ENCODE measurements around the gene RTN4RL1.

Gene RTN4RL1

DNA sequence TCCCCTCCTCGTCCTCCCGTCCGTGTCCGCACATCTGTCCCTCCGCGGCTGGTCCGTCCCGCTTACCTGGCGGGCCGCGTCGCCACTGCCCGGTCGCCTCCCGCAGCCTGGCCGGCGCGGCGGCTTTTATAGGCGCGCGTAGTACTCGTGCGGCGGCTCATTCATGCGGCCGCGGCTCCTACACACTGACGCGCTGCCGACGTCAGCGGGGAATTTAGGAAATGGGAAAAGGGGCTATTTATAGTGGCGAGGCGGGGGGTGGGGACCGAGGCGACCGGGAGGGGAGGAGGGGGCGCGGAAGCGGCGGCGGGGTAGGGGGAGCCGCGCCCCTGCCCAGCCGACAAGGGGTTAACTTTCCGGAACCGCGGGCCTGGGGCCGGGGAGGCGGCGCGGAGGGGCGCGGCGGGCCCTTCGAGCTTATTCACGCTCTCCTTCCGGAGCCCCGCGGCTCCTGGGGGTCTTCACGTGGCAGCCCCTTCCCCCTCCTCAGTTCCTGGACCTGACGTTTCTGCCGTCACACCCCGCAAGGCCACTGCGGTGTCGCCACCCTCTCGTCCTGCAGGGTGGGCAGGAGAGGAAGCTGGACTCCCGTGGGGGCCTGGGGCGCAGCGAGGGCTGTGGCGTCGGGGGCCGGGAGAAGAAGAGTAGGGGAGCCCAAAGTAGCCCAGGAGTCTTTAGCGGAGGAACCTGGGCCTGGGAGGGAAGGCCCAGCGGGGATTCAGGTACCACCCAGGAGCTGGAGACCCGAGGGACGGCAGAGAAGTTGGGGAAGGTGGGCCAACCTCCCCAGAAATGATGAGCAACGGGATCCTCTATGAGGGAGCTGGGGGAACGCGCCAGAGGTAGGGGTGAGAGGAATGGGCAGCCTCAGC is 26.2 kb upstream of the RTN4RL1 start:
- ChIA-PET CTCF (interaction anchor here (0.8 to 1.9 kb wide), 11 partner anchors 25 to 365 kb away, joined by 3 to 20 read pairs (median 4); no protein-coding TSS in a partner anchor), POLR2A (interaction anchor here (0.9 kb wide), 1 partner anchor 38 kb away, joined by 3 read pairs; no protein-coding TSS in a partner anchor)
- DNase-seq (ENCODE audit: low read depth, low spot score): no peak
- peak overlapping the region; percentile 12; the same call in 1 of the 2 replicates for H3K4me3 ChIP-seq (ENCODE audit: low read depth, low read length)
- TF ChIP-seq, protein P1, sequence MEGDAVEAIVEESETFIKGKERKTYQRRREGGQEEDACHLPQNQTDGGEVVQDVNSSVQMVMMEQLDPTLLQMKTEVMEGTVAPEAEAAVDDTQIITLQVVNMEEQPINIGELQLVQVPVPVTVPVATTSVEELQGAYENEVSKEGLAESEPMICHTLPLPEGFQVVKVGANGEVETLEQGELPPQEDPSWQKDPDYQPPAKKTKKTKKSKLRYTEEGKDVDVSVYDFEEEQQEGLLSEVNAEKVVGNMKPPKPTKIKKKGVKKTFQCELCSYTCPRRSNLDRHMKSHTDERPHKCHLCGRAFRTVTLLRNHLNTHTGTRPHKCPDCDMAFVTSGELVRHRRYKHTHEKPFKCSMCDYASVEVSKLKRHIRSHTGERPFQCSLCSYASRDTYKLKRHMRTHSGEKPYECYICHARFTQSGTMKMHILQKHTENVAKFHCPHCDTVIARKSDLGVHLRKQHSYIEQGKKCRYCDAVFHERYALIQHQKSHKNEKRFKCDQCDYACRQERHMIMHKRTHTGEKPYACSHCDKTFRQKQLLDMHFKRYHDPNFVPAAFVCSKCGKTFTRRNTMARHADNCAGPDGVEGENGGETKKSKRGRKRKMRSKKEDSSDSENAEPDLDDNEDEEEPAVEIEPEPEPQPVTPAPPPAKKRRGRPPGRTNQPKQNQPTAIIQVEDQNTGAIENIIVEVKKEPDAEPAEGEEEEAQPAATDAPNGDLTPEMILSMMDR (IDR thresholded peaks at IDR 0.05; ENCODE audit: insufficient read depth, low read length, missing control alignments): no peak

DNA sequence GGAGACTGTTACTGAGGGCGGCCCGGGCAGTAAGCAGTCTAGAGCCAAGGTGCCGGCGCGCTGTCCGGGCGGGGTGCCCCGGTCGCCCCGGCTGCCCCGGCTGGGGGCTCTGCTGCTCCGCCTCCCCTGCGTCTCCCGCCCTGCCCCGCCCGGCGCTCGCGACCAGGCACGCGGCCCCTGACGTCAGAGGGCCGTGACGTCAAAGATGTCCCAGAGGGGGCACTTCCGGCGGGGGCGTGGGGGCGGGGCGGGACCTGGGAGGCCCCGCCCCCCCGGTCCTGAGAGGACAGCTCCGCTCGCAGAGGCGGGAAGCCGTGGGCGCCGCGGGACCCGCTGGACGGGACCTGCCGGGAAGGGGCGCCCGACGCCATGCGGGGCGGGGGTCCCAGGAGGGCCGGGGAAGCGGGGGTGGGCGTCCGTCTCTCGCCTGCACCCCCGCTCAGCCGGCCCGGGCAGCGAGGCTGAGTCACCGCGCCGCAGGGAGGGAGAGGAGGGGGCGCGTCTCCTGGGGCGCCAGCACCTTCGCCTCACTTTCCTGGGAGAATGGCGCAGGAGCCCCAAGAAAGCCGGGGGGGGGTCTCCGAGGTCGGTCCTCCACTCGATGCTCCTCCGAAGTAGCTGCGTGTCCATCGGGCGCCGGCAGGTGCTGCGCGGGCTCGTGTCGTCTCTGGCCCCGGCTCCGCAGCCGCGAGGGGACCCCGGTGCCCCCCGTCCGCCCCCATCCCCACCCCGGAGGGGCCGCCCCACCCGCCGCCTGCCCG is 25.3 kb upstream of the RTN4RL1 start:
- ChIA-PET CTCF (interaction anchor here (0.8 to 1.9 kb wide), 7 partner anchors 24 to 245 kb away, joined by 3 to 20 read pairs (median 4); no protein-coding TSS in a partner anchor), POLR2A (no interaction called here)
- DNase-seq (ENCODE audit: low read depth, low spot score): no peak
- TF ChIP-seq, protein P1 (IDR thresholded peaks at IDR 0.05; ENCODE audit: insufficient read depth, low read length, missing control alignments): no peak
- H3K4me3 ChIP-seq (ENCODE audit: low read depth, low read length): peak overlapping the region; percentile 56

DNA sequence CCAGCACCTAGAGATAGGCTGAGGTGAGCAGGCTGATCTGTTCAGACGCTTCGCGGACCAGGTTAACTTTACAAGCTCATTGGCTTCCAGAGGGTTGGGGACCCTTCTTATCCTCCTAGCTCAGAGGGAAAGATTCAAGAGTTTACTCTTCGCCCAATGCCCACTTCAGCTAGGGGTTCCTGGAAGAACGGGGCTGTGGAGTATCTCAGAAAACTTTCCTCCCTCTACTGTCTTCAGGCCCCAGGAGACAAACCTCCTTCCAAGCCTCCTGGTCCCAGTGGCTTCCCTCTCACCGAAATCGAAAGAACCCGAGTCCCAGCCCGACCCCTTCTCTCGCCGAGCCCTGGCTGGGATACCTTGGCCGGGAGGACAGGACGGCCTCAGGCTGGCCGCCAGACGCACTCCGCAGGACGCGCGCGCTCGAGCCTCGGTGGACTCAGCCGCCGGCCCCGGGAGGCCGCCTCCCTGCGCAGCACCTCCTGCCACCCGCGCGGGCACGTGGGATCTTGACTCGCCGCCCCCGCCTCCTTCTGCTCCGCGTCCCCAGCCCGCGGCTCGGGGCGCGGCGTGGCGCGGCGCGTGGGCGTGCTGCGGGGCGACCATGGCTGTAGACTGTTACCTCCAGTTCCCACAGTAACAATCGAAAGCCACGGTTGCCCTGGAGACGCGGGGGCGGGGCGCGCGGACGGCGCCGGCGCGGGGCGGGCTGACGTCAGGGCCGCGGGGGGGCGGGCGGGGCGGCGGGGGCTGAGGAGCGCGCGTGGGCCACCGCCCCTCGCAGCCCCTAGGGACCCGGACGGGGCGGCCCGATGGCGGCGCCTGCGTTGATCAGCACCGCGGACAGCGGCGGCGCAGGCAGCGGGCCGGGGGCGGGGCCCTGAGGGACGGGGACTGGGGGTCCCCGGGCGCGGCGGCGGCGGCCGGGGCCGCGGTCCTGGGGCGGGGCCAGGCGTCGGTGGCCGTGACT is 24.5 kb upstream of the RTN4RL1 start:
- H3K4me3 ChIP-seq (ENCODE audit: low read depth, low read length): peak overlapping the region; percentile 71
- TF ChIP-seq, protein P1 (IDR thresholded peaks at IDR 0.05; ENCODE audit: insufficient read depth, low read length, missing control alignments): no peak
- DNase-seq (ENCODE audit: low read depth, low spot score): no peak
- POLR2A ChIA-PET: no interaction called here
- CTCF ChIA-PET: interaction anchor here (0.8 to 2.0 kb wide), 7 partner anchors 141 to 215 kb away, joined by 3 to 8 read pairs (median 4); no protein-coding TSS in a partner anchor

DNA sequence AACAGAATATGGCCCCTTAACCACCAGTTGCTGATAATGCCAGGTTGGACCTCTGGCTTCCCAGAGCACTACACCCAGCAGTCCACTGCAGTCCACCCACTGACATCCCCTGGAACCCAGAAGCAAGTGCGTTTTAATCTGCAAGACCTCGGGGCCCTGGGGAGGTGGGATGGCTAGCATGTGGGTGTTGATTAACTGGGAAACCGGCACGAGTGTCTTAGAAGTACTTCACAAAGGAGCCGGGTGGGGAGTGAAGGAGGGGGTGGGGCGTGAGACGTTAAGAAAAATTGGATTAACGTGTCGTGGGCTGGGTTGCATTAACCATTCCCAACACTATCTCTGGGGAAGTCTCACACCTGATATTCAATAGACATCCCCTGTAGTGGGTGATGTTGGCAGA is 23.7 kb upstream of the RTN4RL1 start:
- ChIA-PET POLR2A (no interaction called here), CTCF (interaction anchor here (1.2 to 2.0 kb wide), 6 partner anchors 140 to 216 kb away, joined by 3 to 8 read pairs (median 4); no protein-coding TSS in a partner anchor)
- peak overlapping the region; percentile 71 for H3K4me3 ChIP-seq (ENCODE audit: low read depth, low read length)
- TF ChIP-seq, protein P1 (IDR thresholded peaks at IDR 0.05; ENCODE audit: insufficient read depth, low read length, missing control alignments): no peak
- DNase-seq (ENCODE audit: low read depth, low spot score): no peak

DNA sequence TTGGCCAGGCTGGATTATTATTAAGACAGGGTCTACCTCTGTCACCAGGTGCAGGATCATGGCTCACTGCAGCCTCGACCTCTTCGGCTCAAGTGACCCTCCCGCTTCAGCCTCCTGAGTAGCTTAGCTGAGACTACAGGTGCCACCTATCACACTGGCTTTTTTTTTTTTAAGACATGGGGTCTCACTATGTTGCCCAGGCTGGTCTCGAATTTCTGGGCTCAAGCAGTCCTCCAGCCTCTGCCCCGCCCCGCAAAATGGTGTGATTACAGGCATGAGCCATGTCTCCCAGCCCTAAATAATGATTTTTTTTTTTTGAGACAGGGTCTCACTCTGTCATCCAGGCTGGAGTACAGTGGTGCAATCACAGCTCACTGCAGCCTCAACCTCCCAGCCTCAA is 22.5 kb upstream of the RTN4RL1 start:
- POLR2A ChIA-PET: no interaction called here
- TF ChIP-seq, protein P1 (IDR thresholded peaks at IDR 0.05; ENCODE audit: insufficient read depth, low read length, missing control alignments): no peak
- DNase-seq (ENCODE audit: low read depth, low spot score): no peak
- H3K4me3 ChIP-seq (ENCODE audit: low read depth, low read length): no peak overlapping the region
- CTCF ChIA-PET: interaction anchor here (1.4 to 2.0 kb wide), 5 partner anchors 17 to 204 kb away, joined by 3 to 8 read pairs (median 5); no protein-coding TSS in a partner anchor

All from AG04449 (cell line).